Endothelial cell of umbilical vein (primary cell): ENCODE data around the gene NCOA3. TPM values are rescaled to one million over a fixed set of nuclear protein-coding genes. Genes with fewer than 3 reads are reported as not detected.

ENCODE experiments used
- BruUV-seq: library from RNA; stranded (reverse); fragments of 400-500 nt; replicated peaks from 2 replicates; lab custom pipeline; 2021; lab: Mats Ljungman, UMichigan
- CTCF ChIA-PET: fragments of 300-600, 350-600 bp; sonication (Branson Sonifier 250); formaldehyde crosslinking; loops from one replicate; lab custom pipeline; 2021; ENCODE audit warnings: antibody characterized with exemption, inconsistent platforms; lab: Charles Lee
- POLR2A ChIA-PET: fragments of 300-600, 350-600 bp; sonication (Branson Sonifier 250); formaldehyde crosslinking; loops from one replicate; lab custom pipeline; 2021; ENCODE audit warnings: antibody characterized with exemption, inconsistent platforms; lab: Charles Lee
- DNase-seq: peaks from one replicate; pipeline ENCODE4 v3.0.0-alpha.2; 2011; ENCODE audit warnings: low read depth, low spot score
- FAIRE-seq: peaks from 2 replicates; lab custom pipeline; 2011; peaks lifted over from hg19 to GRCh38; lab: Jason Lieb, UNC
- H2AFZ ChIP-seq: 2 replicates; pipeline ENCODE4 v1.6.0; 2012; ENCODE audit warnings: low read depth, low read length, control low read depth, inconsistent platforms
- H3K27ac ChIP-seq: 2 replicates; pipeline ENCODE4 v1.5.1; 2011; ENCODE audit warnings: low read depth, mild to moderate bottlenecking, control low read depth, low read length, moderate library complexity; ENCODE audit not compliant: insufficient read depth
- H3K27me3 ChIP-seq, 2 experiments: 2 replicates each; pipeline versions ENCODE4 v1.6.0 to v1.6.1; 2011; ENCODE audit warnings: low read length in 2 of 2, mixed read lengths in 1 of 2; ENCODE audit not compliant: control insufficient read depth in 2 of 2, insufficient read depth in 2 of 2
- H3K36me3 ChIP-seq, 2 experiments: 2 replicates in 1 of 2; 3 replicates in 1 of 2; pipeline ENCODE4 v1.5.1; 2011; ENCODE audit warnings: low read length in 2 of 2, mild to moderate bottlenecking in 1 of 2, moderate library complexity in 1 of 2; ENCODE audit not compliant: control insufficient read depth in 2 of 2, insufficient read depth in 2 of 2; ENCODE audit errors: extremely low read depth in 1 of 2
- H3K4me1 ChIP-seq: 3 replicates; pipeline ENCODE4 v1.5.1; 2011; ENCODE audit warnings: mild to moderate bottlenecking, low read length; ENCODE audit not compliant: control insufficient read depth, insufficient read depth; ENCODE audit errors: extremely low read depth
- H3K4me2 ChIP-seq: 2 replicates; pipeline ENCODE4 v1.6.1; 2011; ENCODE audit warnings: low read length, control low read depth, mixed read lengths; ENCODE audit not compliant: insufficient read depth
- H3K4me3 ChIP-seq, 3 experiments: fragments of 200-600 bp in 1 of 3; sonication (generic), shearing (Covaris generic) in 1 of 3; replicated peaks in 1 of 3; 2 replicates each; pipeline ENCODE4 v1.5.1; 2011 to 2016; ENCODE audit warnings: control low read depth in 3 of 3, low read length in 3 of 3, mild to moderate bottlenecking in 2 of 3, inconsistent platforms in 1 of 3, low read depth in 1 of 3, moderate library complexity in 1 of 3; ENCODE audit not compliant: insufficient read depth in 1 of 3
- H3K79me2 ChIP-seq: 2 replicates; pipeline ENCODE4 v1.6.0; 2012; ENCODE audit warnings: low read length, inconsistent platforms; ENCODE audit not compliant: control insufficient read depth, insufficient read depth
- H3K9ac ChIP-seq: replicated peaks from 2 replicates; pipeline ENCODE3; 2011; ENCODE audit warnings: low read length, control low read depth; ENCODE audit not compliant: insufficient read depth; ENCODE audit errors: extremely low read depth
- H3K9me1 ChIP-seq: replicated peaks from 3 replicates; pipeline ENCODE4 v1.6.0; 2011; ENCODE audit warnings: mild to moderate bottlenecking, low read length; ENCODE audit not compliant: control insufficient read depth, insufficient read depth; ENCODE audit errors: extremely low read depth
- H3K9me3 ChIP-seq: replicated peaks from 2 replicates; pipeline ENCODE4 v1.5.1; 2012; ENCODE audit warnings: low read length, inconsistent platforms; ENCODE audit not compliant: control insufficient read depth, insufficient read depth
- H4K20me1 ChIP-seq: replicated peaks from 2 replicates; pipeline ENCODE3; 2011; ENCODE audit warnings: mild to moderate bottlenecking, low read length; ENCODE audit not compliant: control insufficient read depth, insufficient read depth; ENCODE audit errors: extremely low read depth
- EZH2 ChIP-seq: IDR thresholded peaks from 2 replicates; pipeline ENCODE4 v1.6.1; 2012; ENCODE audit warnings: borderline replicate concordance, low read depth, mild to moderate bottlenecking, moderate library complexity, low read length, inconsistent platforms; ENCODE audit not compliant: severe bottlenecking
- FOS ChIP-seq: IDR thresholded peaks from 2 replicates; pipeline ENCODE4 v1.6.1; 2011; ENCODE audit warnings: mild to moderate bottlenecking, low read length, moderate library complexity, borderline replicate concordance; ENCODE audit not compliant: insufficient read depth
- GATA2 ChIP-seq: IDR thresholded peaks from 2 replicates; pipeline ENCODE4 v1.7.0; 2011; ENCODE audit warnings: low read depth, mild to moderate bottlenecking, moderate library complexity, mixed read lengths, low read length; ENCODE audit not compliant: insufficient read length, insufficient read depth
- JUN ChIP-seq: IDR thresholded peaks from 2 replicates; pipeline ENCODE4 v1.6.1; 2011; ENCODE audit warnings: borderline replicate concordance, low read depth; ENCODE audit not compliant: insufficient read length, insufficient read depth
- MYC ChIP-seq: IDR thresholded peaks from one replicate; pipeline ENCODE4 v1.6.1; 2011; ENCODE audit warnings: mild to moderate bottlenecking, low read depth, low read length
- POLR2A ChIP-seq: IDR thresholded peaks from 2 replicates; pipeline ENCODE4 v1.6.1; 2012; ENCODE audit warnings: low read depth, mild to moderate bottlenecking, control low read depth, low read length
- POLR2AphosphoS5 ChIP-seq: IDR thresholded peaks from 2 replicates; pipeline ENCODE4 v1.6.1; 2012; ENCODE audit warnings: low read depth, mild to moderate bottlenecking, control low read depth, low read length, moderate library complexity; ENCODE audit not compliant: insufficient read depth
- dilution Hi-C: fragments of 300-500 bp; cut with MboI; formaldehyde crosslinking; loops from one replicate; pipeline ENCODE4 v1.15.0; 2019; ENCODE audit warnings: low sequenced_read_pairs; ENCODE audit not compliant: extremely low pct_ligation_motif_present
- intact Hi-C: fragments of 100-400 bp; cut with micrococcal nuclease; formaldehyde crosslinking; loops from one replicate; pipeline ENCODE4 v1.10.0; 2022
- polyA plus RNA-seq, 4 experiments: library from polyadenylated mRNA; depleted of rRNA in 3 of 4; stranded (reverse) in 3 of 4; unstranded in 1 of 4; fragments of >200 nt; gene quantifications; 2 replicates each; pipeline versions ENCODE4 v1.2.1 to v1.2.3, GENCODE V29; 2011 to 2012; ENCODE audit warnings: missing spikeins in 1 of 4
- total RNA-seq: library from RNA; stranded (reverse); gene quantifications from 2 replicates; pipeline ENCODE4 v1.2.3, GENCODE V29; 2021
- TF ChIP-seq, protein P1 (sequence below): IDR thresholded peaks from 2 replicates; pipeline ENCODE4 v1.6.1; 2011; ENCODE audit not compliant: insufficient read depth, insufficient read length
- TF ChIP-seq, protein P2 (sequence below), 2 donors: IDR thresholded peaks; 1 replicate in 1 of 2; 2 replicates in 1 of 2; pipeline ENCODE4 v1.5.1; 2011; ENCODE audit warnings: low read length in 2 of 2, mild to moderate bottlenecking in 2 of 2, moderate library complexity in 2 of 2, control low read depth in 1 of 2, inconsistent platforms in 1 of 2, low read depth in 1 of 2; ENCODE audit not compliant: insufficient read depth in 1 of 2; ENCODE audit errors: extremely low read depth in 1 of 2

The NCOA3 gene
- total and polyA plus RNA-seq, 2 donors (not counting 3 experiments of a cell fraction or from before 2014, with no cell fraction given) = 12.0 to 35.6 TPM

DNA sequence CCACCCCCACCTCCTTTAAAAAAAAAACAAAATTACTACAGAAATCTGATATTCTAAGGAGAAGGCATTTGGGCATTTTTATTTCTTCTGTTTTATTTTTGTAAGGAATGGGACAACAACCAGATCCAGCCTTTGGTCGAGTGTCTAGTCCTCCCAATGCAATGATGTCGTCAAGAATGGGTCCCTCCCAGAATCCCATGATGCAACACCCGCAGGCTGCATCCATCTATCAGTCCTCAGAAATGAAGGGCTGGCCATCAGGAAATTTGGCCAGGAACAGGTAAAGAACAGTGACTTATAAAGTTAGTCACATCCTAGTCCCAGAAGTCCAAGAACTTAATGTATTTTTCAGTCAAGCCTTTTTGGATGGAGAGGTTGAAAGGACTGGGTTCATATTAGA is 150.6 kb downstream of the NCOA3 start:
- peaks cover 17% of the 10 kb centered on the region for H3K4me1 ChIP-seq

More for the DNA sequence above, 150.6 kb downstream of the NCOA3 start:
- H3K36me3 ChIP-seq = peaks cover 9 to 22% of the 10 kb centered on the region in 2 experiments
- no peaks in the 10 kb centered on the region for H3K9me1 ChIP-seq
- DNase-seq = no peak
- H3K4me2 ChIP-seq = no peak overlapping the region
- H3K4me3 ChIP-seq = no peak overlapping the region
- dilution Hi-C loops = no loop called here
- CTCF ChIA-PET = no interaction called here
- H3K9ac ChIP-seq = no peak overlapping the region
- no peaks in the 10 kb centered on the region for H3K27me3 ChIP-seq
- POLR2A ChIA-PET = no interaction called here
- intact Hi-C loops = no loop called here
- no peaks in the 10 kb centered on the region for H3K9me3 ChIP-seq
- H2AFZ ChIP-seq = no peak overlapping the region
- no peak overlapping the region for H3K27ac ChIP-seq
- TF ChIP-seq JUN = no peak
- TF ChIP-seq, protein P1, sequence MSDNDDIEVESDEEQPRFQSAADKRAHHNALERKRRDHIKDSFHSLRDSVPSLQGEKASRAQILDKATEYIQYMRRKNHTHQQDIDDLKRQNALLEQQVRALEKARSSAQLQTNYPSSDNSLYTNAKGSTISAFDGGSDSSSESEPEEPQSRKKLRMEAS = no peak
- no peak for TF ChIP-seq POLR2AphosphoS5
- TF ChIP-seq MYC = no peak
- TF ChIP-seq POLR2A = no peak
- TF ChIP-seq, protein P2, sequence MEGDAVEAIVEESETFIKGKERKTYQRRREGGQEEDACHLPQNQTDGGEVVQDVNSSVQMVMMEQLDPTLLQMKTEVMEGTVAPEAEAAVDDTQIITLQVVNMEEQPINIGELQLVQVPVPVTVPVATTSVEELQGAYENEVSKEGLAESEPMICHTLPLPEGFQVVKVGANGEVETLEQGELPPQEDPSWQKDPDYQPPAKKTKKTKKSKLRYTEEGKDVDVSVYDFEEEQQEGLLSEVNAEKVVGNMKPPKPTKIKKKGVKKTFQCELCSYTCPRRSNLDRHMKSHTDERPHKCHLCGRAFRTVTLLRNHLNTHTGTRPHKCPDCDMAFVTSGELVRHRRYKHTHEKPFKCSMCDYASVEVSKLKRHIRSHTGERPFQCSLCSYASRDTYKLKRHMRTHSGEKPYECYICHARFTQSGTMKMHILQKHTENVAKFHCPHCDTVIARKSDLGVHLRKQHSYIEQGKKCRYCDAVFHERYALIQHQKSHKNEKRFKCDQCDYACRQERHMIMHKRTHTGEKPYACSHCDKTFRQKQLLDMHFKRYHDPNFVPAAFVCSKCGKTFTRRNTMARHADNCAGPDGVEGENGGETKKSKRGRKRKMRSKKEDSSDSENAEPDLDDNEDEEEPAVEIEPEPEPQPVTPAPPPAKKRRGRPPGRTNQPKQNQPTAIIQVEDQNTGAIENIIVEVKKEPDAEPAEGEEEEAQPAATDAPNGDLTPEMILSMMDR (IDR thresholded peaks at IDR 0.05; ENCODE audit: extremely low read depth in 1 of 2, insufficient read depth in 1 of 2, low read depth in 1 of 2, low read length in 2 of 2) = no peak
- no peak for TF ChIP-seq EZH2
- TF ChIP-seq GATA2 = no peak
- TF ChIP-seq FOS = no peak
- no TSS peak for BruUV-seq
- no peak for FAIRE-seq
- H4K20me1 ChIP-seq = no peaks in the 10 kb centered on the region
- H3K79me2 ChIP-seq = no peaks in the 10 kb centered on the region
